ENCODE measurements around the gene ME2.
A peak's percentile ranks its signal among the peaks of the same experiment; 100 is the strongest.
"Not testable (repeated sequence)": the region's sequence is repeated elsewhere in the genome, so short reads cannot be mapped to it uniquely, and the experiment has no call there.

Gene ME2

DNA sequence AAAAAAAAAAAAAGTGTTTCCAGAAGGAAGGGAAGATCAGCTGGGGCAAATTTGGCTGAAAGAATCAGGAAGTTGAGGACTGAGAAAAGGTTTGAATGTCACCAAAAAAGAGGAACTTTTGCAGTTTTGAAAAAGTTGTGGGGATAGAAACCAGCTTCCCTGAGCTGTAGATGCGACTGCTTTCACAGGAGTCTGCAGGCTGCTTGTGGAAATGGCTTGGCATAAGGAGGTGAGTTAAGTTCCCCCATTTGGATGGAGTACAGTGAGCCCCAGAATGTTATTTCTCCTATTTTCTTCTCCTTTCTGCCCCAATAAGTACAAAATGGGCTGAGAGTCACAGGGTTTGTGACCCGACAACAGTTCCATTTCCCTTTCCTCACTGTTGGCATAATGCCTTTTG, 16.5 kb upstream of the ME2 start:
- no peak for DNase-seq

DNA sequence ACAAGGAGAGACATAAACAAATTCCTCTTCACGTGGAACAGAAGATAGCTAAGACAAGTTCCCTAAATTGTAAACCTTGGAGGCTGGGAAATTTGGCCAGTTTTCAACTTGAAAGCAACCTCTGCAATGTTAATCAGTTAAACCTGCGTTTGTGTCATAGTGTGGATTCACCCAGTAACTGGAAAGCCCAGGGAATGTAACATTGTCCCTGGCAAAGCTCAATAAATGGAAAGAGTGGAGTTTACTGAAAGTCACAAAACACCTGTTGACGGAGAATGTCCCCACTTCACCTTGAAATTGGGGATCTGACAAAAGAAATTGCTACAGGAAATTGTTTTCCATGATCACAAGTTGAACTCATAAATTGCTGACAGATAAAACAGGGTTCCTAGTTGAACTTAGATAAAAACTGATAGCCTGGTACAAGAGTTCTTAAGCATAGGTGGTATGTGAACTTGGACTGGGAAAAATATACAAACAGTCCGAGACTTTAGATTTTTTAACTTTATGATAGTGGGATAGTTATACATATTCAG, 15.0 kb upstream of the ME2 start:
- no peak for DNase-seq

DNA sequence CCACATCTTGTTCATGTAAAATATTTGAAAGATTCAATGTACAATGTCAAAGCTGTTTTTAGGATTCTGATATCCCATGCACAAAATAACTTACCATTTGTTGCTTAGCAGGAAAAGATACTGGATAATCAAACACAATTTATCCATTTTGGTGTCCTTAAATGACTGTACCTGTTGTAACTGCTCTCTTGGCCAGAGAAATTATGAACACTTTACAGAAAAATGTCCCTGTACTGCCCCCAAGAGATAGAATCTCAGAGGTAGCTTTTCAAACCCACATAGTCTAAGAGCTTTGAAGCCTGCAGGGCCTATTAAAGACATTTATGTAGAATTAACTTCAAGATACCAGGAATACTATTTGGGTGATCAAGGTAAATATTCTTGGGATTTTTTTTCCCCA, 12.2 kb upstream of the ME2 start:
- peak; percentile 20 for DNase-seq

DNA sequence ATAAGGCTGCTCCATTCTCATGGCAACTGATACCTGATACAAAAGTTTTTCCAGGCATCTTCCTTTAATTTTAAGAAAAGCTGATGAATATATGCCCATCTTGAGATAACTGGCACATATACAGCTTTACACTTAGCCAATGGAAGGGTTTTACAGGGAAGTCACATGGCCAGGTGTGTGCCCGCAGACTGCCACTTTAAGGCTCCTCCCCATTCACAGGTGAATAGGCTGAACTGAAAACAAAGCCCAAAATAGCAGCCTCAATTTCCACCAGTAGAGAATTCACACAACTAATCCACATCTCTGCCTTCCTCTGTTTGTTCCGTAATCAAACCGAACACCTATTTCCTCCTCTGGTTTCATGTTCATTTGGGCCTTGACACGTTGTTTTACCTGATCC, 9.8 kb upstream of the ME2 start:
- peak; percentile 66 for DNase-seq

DNA sequence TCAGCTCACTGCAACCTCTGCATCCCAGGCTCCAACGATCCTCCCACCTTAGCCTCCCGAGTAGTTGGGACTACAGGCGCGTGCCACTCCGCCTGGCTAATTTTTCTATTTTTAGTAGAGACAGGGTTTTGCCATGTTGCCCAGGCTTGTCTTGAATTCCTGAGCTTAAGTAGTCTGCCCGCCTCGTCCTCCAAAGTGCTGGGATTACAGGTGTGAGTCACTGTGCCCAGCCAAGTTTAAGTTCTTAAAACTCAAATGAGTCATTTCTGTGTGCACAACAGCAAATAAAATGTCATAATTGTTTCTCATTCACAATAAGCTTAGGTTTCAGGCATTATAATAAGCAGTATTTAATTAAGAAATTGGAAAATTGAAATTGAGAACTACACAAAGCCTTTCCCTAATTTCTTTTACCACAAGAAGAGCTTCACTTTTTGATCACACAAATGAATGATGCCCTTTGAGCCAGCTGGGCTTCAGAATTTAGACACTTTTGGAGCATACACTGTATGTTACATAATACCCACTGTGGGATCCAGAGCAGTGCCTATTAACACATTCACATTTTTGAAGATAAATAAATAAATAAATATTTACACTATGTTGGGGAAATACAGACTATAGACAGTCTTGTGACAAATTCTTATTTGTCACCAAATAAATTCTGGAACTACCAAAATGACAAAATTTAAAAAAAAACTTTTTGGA, 8.6 kb upstream of the ME2 start:
- DNase-seq = no peak

DNA sequence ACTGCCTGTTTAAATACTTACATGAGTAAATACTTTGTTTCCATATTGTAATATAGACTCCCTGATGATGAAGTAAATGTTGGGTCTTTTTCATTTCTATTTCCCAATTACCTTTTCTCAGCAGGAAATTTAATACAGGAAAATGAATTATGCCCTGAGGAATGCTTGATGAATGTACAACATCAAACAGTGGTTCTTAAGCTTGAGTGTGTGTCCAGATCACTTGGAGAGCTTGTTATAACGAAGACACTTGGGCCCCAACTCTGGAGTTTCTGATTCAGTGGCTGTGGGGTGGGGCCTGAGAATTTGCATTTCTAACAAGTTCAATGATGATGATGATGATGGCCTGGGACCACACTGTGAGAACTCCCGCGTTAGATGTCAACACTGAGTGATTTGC, 7.1 kb upstream of the ME2 start:
- DNase-seq = no peak

DNA sequence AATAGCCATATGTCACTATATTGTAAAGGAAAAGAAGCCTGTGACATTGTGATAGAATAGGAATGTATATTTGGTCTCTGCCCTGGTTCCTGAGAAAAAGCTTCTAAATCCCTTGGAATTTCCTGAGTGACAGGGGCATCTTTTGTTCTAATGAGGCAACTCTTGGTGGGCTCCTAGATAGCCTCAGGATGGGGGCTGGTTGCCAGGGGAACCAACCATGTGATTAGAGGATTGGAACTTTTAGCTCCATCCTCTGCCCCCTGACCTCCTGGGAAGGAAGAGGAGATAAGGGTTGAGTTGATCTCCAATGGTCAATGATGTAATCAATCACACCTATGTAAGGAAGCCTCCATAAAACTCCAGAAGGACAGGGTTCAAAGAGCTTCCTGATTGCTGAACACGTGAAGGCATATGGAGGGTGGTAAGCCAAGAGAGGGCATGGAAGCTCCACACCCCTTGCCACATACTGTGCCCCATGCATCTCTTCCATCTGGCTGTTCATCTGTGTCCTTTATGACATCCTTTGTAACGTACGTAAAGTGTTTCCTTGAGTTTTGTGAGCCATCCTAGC, 2.9 kb upstream of the ME2 start:
- DNase-seq = no peak

DNA sequence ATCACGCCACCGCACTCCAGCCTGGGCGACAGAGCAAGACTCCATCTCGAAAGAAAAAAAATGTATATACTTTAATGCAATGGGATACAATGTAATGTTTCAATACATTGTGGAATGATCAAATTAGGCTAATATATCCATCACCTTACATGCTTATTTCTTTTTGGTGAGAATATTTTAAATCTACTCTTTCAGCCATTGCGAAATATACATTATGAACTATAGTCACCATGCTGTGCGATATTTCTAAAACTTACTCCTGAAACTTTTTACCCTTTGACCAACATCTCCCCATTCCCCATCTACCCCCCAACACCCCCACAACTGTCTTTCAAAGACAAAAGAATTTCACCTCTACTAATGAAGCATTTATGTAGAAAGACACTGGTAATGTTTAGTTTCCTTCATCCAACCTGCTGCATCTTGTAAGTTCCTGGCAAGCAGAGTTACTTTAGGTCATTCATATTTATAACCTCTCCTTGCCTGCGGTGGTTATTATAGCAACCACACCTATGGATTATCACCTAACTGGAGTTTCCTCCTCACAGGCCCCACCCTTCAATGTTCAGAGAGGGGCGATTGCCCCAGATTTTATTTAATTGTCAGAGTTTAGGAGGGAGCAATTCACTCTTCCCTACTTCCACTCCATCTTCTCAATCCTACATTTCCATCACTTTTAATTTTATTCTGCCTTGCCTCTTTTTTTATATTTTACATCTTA, 1.2 kb upstream of the ME2 start:
- no peak for DNase-seq

DNA sequence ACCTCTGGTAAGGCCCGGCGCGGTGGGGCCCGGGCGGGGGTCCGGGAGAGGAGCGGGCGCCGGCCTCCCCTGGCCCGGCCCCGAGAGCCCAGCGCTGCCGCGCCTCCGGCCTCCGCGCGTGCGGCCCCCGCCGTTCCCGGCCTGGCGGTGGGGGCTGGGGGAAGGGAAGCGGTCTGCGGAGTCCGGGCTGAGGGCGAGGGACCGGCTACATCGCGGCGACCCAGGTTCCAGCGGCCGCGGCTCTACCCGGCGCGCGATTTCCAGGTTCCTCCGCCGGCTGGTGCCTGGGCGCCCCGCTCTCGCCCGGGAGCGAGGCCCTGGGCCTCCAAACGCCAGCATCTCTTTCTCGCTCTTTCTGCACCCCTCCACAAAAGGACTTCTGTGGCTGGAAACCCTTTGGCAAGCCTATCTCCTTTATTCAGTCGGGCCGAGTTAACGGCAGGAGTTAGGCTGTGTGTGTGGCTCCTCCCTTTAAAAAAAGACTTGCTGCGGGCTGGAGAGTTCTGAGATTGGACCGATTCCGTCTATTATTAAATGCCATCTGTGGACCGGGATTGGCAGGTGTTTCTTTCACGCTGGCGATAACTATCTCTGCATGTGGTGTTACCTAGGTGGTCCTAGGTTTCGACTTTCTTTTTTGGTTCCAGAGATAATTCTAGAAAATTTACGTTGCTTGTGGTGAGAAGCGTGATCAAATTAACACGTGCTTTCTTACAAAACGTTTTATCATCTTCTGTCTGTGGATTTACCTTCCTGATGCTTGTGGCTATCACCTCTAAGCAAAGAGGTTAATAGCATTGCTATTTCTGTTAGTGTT, 592 bp downstream of the ME2 start:
- DNase-seq = no peak

DNA sequence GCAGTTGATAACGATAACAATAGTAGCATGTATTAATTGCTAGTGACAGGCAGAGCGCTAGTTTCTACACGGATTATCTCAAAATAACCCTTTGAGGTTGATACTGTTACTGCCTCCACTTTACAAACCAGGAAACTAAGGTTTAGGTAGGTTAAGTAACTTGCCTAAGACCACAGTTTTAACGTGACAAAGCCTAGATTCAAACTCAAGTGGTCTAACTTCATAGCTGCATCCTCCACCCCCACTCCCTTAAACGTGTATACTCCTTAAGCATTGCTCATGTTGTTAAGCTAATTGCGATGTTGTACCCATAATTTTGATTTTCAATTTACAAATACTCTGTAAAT, 1.2 kb downstream of the ME2 start:
- DNase-seq = no peak

DNA sequence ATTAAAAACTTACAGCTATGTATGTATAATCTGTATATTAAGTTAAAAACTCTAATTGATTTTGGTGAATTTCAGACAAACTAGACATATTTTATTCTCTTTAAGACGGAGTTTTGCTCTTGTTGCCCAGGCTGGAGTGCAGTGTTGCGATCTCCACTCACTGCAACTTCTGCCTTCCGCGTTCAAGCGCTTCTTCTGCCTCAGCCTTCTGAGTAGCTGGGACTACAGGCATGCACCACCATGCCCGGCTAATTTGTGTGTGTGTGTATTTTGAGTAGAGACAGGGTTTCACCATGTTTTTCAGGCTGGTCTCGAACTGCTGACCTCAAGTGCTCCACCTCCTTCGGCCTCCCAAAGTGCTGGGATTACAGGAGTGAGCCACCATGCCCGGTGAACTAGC, 2.0 kb downstream of the ME2 start:
- DNase-seq = not testable (repeated sequence)

DNA sequence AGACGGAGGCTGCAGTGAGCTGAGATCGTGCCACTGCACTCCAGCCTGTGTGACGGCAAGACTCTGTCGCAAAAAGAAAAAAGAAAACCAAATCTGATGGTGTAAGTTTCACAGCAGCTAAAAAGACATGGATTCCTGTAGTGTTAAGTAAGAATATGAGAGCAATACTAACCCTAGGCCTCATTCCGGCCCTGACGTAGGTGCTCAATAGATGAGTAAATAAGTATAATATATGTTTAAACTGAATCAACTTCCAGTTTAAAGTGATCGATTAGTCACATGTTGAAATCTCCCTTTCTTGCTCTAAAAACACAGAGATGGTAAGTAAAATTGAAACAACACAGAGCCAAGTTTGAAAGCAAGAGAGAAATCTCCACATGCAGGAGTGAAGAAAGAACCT, 8.0 kb downstream of the ME2 start:
- DNase-seq = no peak

DNA sequence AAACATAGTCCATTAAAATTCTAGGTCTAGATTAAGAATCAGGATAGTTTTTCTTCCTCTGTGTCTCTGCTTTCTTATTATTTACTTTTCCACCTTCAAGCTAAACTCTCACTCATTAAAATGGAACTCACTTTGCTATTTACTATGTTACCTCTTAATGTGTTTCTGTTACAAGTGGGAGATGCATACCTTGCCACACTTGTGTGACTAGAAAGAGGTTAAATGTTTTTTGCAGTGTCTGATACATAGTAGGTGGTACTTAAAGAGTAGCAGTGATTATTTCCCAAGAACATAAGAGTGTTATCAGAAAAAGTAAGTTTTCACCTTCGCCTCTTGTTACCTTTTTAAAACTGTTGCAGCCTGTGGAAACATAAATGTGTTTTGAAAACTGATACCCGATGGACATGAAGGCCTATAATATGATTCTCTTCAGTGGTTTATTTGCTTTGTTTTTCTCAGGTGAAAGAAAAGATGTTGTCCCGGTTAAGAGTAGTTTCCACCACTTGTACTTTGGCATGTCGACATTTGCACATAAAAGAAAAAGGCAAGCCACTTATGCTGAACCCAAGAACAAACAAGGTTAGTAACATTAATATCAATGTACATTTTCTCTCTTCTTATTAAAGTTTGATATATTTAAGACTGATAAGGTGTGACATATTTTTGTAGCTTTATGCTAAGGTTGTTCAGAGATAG, 16.6 kb downstream of the ME2 start:
- peak; percentile 68 for DNase-seq

DNA sequence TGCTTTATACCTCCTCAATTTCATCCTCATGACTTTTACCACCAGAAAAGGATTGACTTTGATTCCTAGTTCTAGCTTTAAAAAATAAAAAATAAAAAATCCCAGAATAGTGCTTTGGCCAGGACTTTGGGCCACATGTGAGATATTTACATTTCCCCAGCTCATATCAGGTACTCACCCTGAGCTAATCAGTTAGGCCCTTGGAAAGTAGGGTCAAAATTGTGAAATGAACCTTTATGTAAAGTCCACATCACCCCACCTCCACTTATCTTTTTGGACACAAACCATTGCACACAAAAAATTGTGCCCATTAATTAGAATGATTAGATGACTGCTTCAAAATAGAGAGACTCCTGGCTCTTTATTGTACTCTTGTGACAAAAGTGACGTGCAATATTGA, 17.2 kb downstream of the ME2 start:
- no peak for DNase-seq

DNA sequence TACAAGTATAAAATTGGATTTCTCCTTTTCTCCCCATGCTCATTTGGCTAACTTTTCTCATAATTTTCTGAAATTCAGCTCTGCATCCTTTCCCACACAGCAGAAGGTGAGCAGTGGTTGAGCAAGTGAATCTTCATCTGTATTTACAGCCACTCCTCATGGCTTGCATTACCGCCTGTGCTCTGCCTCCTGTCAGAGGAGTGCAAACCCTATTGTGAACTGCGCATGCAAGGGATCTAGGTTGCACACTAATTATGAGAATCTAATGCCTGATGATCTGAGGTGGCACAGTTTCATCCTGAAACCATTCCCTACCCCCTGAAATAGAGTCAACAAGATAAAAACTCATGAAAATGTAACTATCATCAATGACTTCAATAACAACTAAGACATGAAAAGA, 20.0 kb downstream of the ME2 start:
- DNase-seq = no peak

DNA sequence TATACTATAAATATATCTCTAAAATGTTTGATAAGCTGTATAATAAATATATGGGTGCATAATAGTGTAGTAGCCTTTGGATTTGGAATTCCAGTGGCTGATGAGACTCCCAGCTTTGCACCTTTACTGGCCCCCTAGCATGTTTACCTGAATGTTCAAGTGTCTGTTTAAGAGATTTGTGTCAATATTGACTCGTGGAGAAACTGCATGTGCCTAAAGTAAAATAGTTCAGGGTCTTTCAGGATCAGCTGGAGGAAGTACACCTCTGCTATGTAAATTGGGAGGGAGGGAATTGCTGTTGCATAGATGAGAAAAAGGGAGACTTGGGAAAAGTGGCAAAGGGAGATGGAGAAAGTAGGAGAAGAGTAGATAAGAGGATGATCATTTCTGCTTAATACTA, 23.9 kb downstream of the ME2 start:
- DNase-seq = no peak

DNA sequence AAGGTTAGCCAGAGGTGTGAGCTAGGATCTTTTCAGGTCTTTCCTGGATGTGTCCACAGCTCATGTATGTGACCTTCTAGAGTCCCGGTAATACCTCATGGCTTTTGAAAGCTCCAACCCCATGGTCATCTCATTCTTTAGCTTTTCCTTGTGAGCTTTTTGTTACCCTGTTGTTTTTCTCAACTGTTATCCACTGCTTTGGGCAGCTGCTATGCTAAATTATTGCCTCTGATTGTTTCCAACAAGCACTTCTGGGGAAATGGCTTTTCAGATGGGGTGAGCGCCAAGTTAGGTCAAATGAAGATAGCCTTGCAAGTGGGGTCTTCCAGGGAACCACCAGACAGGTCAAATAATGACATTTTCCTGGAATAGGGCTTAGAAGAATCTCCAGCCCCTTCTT, 27.9 kb downstream of the ME2 start:
- no peak for DNase-seq

DNA sequence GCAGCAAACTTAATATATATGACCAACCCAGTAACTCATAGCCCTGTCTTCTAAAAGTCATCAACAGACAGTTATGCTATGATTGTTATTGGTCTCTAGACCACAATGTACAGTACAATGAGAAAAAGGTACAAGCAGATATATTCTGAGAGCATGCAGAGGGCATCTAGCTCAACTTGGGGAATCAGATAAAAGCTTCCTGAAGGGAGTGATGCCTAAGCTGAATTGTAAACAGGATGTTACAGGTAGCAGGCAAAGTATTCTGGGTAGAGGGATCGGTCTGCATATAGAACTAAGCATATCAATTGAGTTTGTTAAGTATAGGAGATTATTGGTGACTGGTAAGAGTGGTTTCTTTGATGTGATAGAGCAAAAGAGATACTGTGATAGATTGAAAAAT, 30.3 kb downstream of the ME2 start:
- DNase-seq = no peak

DNA sequence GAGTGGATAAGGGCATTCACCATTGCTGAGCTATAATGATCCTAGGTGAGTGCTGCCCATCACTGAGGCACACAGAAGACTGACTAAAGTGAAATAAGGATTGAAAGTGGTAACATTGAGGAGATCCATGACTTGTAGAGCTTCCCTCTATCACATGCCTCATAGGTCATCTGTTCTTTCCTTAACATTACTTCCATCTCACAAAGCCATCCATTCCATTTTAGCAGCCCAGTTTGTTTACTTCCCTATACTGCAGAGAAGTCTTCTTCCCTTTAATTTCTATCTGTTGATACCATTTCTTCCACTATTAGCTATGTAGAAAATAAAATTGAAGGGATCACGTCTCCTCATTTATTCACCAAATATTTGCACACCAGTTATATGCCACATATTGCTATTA, 32.1 kb downstream of the ME2 start:
- DNase-seq = no peak

DNA sequence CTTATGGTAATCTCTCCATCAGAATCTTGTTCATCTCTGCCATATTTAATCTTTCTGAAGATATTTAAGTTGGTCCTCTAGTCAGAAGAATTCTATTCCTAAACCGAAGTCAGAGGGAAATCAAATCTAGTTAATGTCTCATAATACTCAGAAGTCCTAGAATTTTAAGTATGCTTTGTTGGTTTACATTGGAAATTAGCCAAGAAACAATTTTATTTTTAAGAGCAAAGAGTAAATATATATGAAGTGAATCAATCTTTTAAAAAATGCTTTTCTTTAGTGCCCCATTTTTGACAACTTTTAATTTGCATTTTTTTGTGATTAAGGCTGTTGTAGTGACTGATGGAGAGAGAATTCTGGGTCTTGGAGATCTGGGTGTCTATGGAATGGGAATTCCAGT, 38.1 kb downstream of the ME2 start:
- no peak for DNase-seq

DNA sequence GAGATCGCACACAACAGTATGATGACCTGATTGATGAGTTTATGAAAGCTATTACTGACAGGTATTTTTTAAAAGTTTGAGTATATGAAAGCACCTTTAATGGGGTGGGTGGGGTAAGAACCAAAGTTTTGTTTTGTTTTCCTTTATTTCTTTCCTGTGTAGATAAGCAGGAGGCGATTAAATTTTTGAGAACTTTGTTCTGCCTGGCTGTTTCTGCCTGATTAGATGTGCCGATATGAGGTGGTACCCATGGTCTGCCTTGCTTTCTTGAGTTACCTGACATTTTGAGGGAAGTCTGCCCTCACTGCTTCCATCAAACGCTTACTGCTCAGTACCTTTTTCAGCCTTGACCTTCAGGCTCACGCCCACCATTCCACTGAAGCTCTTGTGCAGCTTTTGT, 39.2 kb downstream of the ME2 start:
- no peak for DNase-seq

DNA sequence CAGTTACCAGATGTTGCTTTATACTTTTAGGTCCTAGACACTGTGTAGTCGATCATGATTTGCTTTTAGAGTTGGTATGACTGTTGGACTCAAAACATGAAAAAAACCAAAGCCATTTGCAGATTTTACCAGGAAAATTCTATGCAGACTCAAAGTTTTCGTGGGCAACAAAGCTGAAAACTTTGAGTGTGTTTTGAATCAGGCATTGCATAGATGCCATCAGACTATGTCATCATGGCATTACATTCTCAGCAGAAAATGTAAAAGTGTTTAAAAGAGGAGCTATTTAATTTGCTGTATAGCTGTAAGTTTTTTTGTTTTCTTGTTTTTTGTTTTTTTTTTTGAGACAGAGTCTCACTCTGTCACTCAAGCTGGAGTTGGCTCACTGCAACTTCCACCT, 45.5 kb downstream of the ME2 start:
- no peak for DNase-seq

DNA sequence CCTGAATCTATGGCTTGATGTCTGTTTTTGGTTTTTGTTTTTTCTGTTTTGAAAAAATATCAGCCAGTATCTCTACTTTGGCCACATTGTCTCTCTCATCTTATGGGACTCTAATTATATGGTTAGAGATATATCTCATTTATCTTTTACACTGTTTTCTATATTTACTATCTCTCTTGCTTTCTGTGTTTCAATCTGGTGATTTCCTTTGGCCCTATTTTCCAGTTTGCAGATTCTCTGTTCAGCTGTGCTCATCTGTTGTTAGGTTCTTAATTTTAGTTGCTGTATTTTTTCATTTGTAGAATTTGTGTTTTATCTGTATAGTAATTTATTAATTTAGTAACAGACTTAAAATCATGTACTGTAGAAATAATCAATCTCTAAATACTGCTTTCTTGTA, 47.6 kb downstream of the ME2 start:
- no peak for DNase-seq
